Muscle of leg (tissue), 11 donors: Measurements from ENCODE around the gene OSBPL5. TPM values are rescaled to one million over a fixed set of nuclear protein-coding genes. Genes with fewer than 3 reads are reported as not detected.

Experiments
- DNase-seq: peaks from one replicate; pipeline ENCODE4 v3.0.0; 2013
- H3K27ac ChIP-seq: one replicate; pipeline ENCODE4 v1.5.1; 2013; ENCODE audit warnings: mild to moderate bottlenecking, low read length, control low read depth
- H3K27me3 ChIP-seq: one replicate; pipeline ENCODE4 v1.6.1; 2013; ENCODE audit warnings: low read length; ENCODE audit not compliant: control insufficient read depth, insufficient read depth
- H3K36me3 ChIP-seq: one replicate; pipeline ENCODE4 v1.6.1; 2013; ENCODE audit warnings: low read length; ENCODE audit not compliant: control insufficient read depth, insufficient read depth
- H3K4me1 ChIP-seq: one replicate; pipeline ENCODE4 v1.6.1; 2013; ENCODE audit warnings: low read length; ENCODE audit not compliant: control insufficient read depth, insufficient read depth
- H3K4me3 ChIP-seq: one replicate; pipeline ENCODE4 v1.5.1; 2013; ENCODE audit warnings: low read length, control low read depth
- H3K9me3 ChIP-seq: replicated peaks from 2 replicates; pipeline ENCODE4 v1.6.1; 2013; ENCODE audit warnings: low read depth, low read length; ENCODE audit not compliant: control insufficient read depth
- WGBS: methylation state at CpG from one replicate; pipeline ENCODE4 v1.1.5; 2013; ENCODE audit warnings: missing lambda C conversion rate; ENCODE audit not compliant: insufficient coverage; 5-methylcytosine and 5-hydroxymethylcytosine counted together
- polyA plus RNA-seq, 8 donors: library from polyadenylated mRNA; unstranded; fragments of 120-200 nt; gene quantifications; one replicate each; pipeline versions ENCODE4 v1.2.1 to v1.2.3, GENCODE V29; 2013; ENCODE audit warnings: inconsistent platforms in 1 of 8, low replicate concordance in 1 of 8; ENCODE audit not compliant: insufficient read length in 8 of 8, insufficient read depth in 1 of 8
- total RNA-seq: library from RNA; stranded (reverse); fragments of 120-200 nt; gene quantifications from one replicate; pipeline ENCODE4 v1.2.4, GENCODE V29; 2013

OSBPL5 gene
- total and polyA plus RNA-seq, 9 donors, result 10.8 to 20.4 (median 16.2) TPM

DNA sequence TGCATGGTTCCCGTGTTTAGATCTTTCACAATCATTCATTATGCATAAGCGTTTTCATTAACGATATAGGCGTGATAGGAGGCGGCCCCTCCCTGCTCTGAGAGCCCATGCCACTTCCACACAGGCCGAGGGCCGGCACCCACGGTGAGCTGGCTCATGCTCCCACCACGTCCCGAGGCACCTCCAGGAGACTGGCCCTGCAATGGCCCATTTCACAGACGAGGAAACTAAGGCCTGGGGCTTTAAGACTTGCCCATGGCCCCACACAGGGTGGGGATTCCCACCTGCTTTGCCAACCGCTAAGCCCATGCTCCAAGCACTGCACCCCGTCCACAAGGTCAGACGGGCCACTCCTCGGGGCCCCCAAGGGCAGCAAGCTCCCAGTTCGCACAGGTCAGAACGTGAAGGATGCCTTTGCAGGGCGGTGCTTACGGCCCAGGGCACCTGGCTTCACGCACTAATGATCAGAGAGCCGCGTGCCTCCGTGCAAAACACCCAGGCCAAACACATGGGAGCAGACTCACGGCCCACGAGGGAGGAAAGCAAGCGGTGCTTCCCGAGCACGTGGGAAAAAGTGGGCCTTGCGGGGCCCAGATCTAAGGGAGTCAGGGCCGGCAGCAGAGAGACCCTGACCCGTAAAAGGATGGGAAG, 8.3 kb downstream of the OSBPL5 start:
- H3K4me3 ChIP-seq, result no peak overlapping the region
- H3K27ac ChIP-seq, result peak overlapping the region; percentile 59
- DNase-seq, result no peak
- no peaks in the 10 kb centered on the region for H3K27me3 ChIP-seq
- H3K9me3 ChIP-seq, result no peaks in the 10 kb centered on the region
- peaks cover 72% of the 10 kb centered on the region for H3K4me1 ChIP-seq
- peaks cover 4% of the 10 kb centered on the region for H3K36me3 ChIP-seq
- WGBS, result 63% methylated on average over 25 of the region's 31 CpGs

DNA sequence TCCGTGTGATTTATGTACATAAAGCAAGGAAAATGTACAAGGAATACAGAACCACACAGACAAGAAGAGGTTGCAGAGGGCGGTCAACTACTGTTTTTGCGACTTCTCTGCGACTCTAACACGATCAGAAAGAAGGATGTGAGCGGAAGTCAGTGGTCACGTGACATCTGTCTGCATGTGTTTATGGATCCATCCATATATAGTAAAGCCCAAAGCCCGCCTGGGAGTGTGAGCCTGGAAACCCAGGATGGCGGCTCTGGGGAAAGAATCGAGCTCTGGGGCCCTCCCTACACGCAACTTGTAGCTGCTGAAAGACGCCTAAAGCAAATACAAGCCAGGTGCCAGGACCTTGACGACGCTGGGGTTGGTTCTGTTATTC, 8.8 kb downstream of the OSBPL5 start:
- Histone ChIP-seq H3K4me3 (no peak overlapping the region), H3K27me3 (no peaks in the 10 kb centered on the region), H3K27ac (peak overlapping the region; percentile 82), H3K4me1 (peaks cover 72% of the 10 kb centered on the region), H3K36me3 (peaks cover 4% of the 10 kb centered on the region), H3K9me3 (no peaks in the 10 kb centered on the region)
- 46% methylated on average over 7 of the region's 14 CpGs for WGBS
- DNase-seq, result peak; percentile 79

DNA sequence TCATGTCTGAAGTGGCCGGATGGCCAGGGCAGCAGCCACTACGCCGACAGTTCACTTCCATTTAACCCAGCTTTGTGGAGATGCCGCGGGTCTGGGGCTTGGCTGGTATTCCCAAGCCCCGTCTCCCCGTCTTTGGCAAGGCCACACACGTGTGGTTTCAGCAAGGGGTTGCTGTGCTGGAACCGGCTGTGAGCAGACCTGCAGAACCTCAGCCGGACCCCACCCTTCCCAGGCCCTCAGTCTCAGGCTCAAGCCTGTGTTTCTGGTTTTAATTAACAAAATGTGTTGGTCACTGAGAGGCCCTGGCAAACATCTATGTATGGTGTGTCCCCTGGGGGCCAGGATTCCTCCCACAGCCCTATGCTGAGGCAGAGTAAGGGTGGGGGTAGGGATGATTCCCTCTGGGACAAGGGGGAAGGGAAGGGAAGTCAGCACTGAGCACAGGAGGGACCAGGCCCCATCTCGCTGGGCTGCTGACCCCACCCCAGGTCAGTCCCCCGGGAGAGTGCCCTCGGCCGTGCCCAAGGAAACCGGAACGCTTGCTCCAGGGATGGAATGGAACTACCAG, 9.3 kb downstream of the OSBPL5 start:
- peaks cover 5% of the 10 kb centered on the region for H3K36me3 ChIP-seq
- peak overlapping the region; percentile 82 for H3K27ac ChIP-seq
- H3K4me1 ChIP-seq, result peaks cover 67% of the 10 kb centered on the region
- no peaks in the 10 kb centered on the region for H3K27me3 ChIP-seq
- H3K4me3 ChIP-seq, result no peak overlapping the region
- H3K9me3 ChIP-seq, result no peaks in the 10 kb centered on the region
- WGBS, result 36% methylated on average over 10 of the region's 16 CpGs
- DNase-seq, result no peak

DNA sequence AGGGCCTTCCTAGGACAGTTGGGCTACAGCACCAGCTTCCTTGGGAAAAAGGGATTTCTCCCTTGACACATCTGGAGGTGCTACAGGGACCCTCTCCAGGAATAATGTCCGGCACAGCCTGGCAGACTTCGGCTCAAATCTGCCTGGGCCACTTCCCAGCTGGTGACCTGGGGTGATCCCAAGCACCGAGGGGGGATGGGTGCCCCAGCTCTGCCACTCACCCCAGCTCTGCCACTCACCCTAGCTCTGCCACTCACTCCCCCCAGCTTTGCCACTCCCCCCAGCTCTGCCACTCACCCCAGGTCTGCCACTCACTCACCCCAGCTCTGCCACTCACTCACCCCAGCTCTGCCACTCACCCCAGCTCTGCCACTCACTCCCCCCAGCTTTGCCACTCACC, 9.9 kb downstream of the OSBPL5 start:
- peaks cover 64% of the 10 kb centered on the region for H3K4me1 ChIP-seq
- WGBS, result 57% methylated on average over 2 of the region's 3 CpGs
- no peak for DNase-seq
- peaks cover 6% of the 10 kb centered on the region for H3K36me3 ChIP-seq
- no peaks in the 10 kb centered on the region for H3K27me3 ChIP-seq
- peak overlapping the region; percentile 82 for H3K27ac ChIP-seq
- no peak overlapping the region for H3K4me3 ChIP-seq
- H3K9me3 ChIP-seq, result no peaks in the 10 kb centered on the region

DNA sequence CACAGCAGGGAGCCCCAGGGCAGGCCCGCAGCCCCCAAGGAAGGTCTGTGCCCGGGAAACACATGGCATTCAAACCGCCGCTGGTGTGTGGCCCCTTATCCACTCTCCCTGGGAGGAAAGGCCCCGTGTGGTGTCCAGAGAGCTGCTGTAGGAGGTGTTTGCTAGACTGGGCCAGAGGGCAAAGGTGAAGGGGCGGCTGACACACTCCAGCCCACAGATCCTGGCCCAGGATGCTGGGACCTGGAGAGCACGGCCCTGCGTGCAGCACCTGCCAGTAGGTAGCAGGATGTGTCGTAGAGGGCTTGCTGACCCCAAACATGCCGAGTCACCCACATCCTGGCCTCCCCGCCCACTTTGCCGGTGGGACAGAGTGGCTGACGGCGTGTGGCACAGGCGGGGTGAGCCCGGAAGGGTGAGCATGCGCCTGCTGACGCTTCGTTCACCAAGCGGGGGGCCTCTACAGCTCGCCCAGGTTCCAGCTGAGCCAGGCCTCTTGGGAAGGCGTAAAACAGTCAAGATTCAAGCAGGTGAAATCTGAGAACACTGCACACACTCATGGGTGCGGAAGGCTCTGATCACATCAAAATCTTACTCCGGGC, 11.0 kb downstream of the OSBPL5 start:
- Histone ChIP-seq H3K4me3 (no peak overlapping the region), H3K27me3 (no peaks in the 10 kb centered on the region), H3K36me3 (peaks cover 6% of the 10 kb centered on the region), H3K4me1 (peaks cover 59% of the 10 kb centered on the region), H3K9me3 (no peaks in the 10 kb centered on the region), H3K27ac (peak overlapping the region; percentile 78)
- WGBS, result 64% methylated on average over 20 of the region's 24 CpGs
- no peak for DNase-seq

DNA sequence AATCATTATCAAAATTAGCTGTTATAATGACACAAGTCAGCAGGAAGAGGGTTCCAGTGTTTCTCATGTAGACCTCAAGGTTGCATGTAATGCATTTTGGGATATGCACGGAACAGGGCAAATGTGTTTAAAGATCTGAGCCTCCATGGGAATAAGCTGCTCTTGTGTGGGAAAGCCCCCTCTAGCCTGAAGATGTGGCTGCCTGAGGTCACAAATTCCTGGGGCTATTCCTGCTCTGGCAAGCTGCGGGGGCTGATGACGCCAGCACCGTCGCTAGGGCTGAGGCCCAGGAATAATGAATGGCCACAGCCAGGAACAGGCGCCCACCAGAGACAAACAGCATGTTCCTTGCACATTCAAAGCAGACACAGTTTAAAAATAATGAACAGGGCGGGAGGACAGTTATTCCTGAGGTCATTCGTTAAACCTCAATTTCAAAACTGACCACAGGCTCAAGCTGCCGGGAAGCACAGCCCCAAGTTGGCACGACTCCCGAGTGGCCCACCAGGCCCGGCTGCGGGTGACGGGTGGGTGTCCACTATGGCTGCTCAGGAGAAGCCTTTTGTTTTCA, 11.7 kb downstream of the OSBPL5 start:
- Histone ChIP-seq H3K9me3 (no peaks in the 10 kb centered on the region), H3K4me1 (peaks cover 59% of the 10 kb centered on the region), H3K4me3 (no peak overlapping the region), H3K27ac (peak overlapping the region; percentile 78), H3K27me3 (no peaks in the 10 kb centered on the region), H3K36me3 (peaks cover 6% of the 10 kb centered on the region)
- 33% methylated on average over 13 of the region's 14 CpGs for WGBS
- DNase-seq, result peak; percentile 87

DNA sequence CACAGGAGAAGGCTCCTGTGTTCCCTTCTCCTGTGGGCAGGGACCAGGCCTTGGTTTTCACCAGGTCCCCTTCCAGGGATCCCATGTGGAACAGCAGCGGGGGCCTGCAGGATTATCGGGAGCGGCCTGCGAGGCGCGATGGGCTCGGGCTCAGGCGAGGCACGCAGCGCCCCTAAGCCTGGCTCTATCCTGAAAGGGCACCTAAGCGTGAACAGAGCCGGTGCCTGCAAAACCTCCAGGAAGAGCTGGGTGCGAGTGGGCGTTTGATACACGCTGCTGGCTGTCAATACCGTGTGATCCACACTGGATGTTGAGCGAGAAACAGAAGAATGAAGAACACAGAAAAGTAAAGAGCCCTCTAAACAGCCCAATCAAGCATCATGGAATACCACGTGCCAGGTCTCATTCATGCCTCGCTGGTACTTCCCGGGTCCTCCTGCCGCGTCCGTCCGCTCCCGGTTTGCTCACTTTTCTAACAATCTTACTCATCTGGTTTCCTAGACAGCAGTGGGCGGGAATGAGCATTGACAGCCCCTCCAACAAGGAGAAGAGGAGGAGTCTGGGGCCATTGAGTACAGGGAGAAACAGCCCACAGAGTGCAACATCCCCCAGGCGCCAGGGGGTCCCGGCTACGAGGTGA, 12.5 kb downstream of the OSBPL5 start:
- no peak for DNase-seq
- no peaks in the 10 kb centered on the region for H3K27me3 ChIP-seq
- H3K27ac ChIP-seq, result no peak overlapping the region
- peaks cover 5% of the 10 kb centered on the region for H3K36me3 ChIP-seq
- H3K9me3 ChIP-seq, result no peaks in the 10 kb centered on the region
- no peak overlapping the region for H3K4me3 ChIP-seq
- 86% methylated on average over 16 of the region's 29 CpGs for WGBS
- peaks cover 63% of the 10 kb centered on the region for H3K4me1 ChIP-seq

DNA sequence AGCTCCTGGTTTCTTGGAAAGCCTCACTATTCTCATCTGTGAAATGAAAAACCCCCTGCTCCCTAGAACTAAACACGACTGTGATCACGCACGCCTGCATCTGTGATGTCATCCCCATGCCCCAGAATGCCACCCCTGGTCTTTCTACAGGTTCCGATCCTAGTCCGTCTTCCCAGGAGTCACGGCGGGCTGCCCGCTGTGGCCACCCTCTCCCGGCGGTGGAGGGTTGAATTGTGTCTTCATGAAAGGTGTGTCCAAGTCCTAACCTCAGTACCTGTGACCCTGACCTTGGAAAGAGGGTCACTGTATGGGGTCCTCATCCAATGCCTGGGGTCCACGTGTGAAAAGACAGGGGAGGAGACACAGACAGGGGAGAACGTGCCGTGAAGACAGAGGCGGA, 14.4 kb downstream of the OSBPL5 start:
- Histone ChIP-seq H3K9me3 (no peaks in the 10 kb centered on the region), H3K4me3 (no peak overlapping the region), H3K36me3 (peaks cover 3% of the 10 kb centered on the region), H3K4me1 (peaks cover 59% of the 10 kb centered on the region), H3K27me3 (no peaks in the 10 kb centered on the region), H3K27ac (no peak overlapping the region)
- whole genome bisulfite sequencing, result 84% methylated on average over 9 of the region's 14 CpGs
- DNase-seq, result no peak

DNA sequence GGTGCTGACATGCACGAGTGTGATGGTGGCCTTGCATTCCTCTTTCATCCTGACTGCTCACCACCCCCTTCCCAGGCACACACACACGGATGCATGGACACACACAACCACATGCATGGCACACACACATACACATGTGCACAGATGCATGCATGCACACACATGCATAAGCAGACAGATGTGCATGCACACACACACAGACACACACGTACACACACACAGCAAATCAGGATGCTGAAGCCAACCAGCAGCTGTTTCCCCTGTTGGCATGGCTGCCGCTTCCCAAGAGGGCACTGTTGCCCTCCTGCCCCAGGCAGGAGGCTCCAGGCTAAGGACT, 15.3 kb downstream of the OSBPL5 start:
- WGBS, result 80% methylated on average over 4 of the region's 4 CpGs
- no peak for DNase-seq
- Histone ChIP-seq H3K36me3 (peaks cover 3% of the 10 kb centered on the region), H3K27me3 (no peaks in the 10 kb centered on the region), H3K27ac (no peak overlapping the region), H3K4me1 (peaks cover 51% of the 10 kb centered on the region), H3K4me3 (no peak overlapping the region), H3K9me3 (no peaks in the 10 kb centered on the region)
